Heart left ventricle (tissue), 13 donors: ENCODE measurements around the gene B3GAT1.

Source experiments
- POLR2A ChIP-seq, 2 donors: fragments of 450-650 bp; IDR thresholded peaks; one replicate each; pipeline ENCODE4 v1.6.1; 2017; ENCODE audit warnings: antibody characterized with exemption in 2 of 2, mild to moderate bottlenecking in 2 of 2, moderate library complexity in 2 of 2
- TF ChIP-seq, protein P1 (sequence below), 12 donors: fragments of 200-600 bp; sonication (generic) in 4 of 12; IDR thresholded peaks; one replicate each; pipeline versions ENCODE4 v1.5.0 to v1.8.0; 2018 to 2022; ENCODE audit warnings: antibody characterized with exemption in 12 of 12, mild to moderate bottlenecking in 5 of 12
- donor health status: ischemic (EF 13 %, LVEDD 7.1; RV severe dilation, severe dysfunction).
- donor health status: DM: no; HTN: yes; CAD: no.
- donor health status: DM: no; HTN: no; CAD: no.
- donor health status: ischemic (EF 25% LVEDD 6.9; RV normal size, moderate dysfunction).
- donor health status: ischemic (EF 25% LVEDD 5.7; RV mildly dilated, moderate dysfunction).
- donor health status: ischemic (EF 35%, LVEDD 5.7; RV mildly dilated, moderate dysfunction).
- donor health status: nonischemic (EF 11% LVEDD 7.7; RV severe dilation, severe dysfunction).
- donor health status: DM: yes; HTN: yes; CAD: no.
- donor health status: PGD.
- donor health status: ischemic (EF 29% LVEDD 5.4; RV normal size, mild dysfunction).
- donor health status: nonischemic (EF 23%, LVEDD 6.1; RV moderate dilation, normal function).

DNA sequence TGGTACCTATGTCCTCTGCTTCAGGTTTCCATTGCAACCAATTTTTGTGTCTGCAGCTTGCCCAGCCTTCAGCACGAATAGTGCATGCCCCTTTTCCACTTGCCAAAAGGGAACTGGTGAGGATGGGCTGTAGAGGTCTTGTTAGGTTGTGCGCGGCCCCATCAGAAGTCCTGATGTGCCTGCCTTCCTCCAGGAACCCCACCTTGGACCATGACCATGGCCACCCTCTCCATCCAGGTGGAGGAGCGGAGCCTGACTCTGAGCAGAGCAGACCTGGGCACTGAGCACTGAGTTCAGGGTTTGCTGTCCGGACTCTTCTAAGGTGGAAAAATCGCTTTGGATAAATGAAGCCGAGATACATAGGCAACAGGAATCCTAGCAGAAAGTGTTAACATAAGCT is 73.4 kb downstream of the B3GAT1 start:
- TF ChIP-seq, protein P1, sequence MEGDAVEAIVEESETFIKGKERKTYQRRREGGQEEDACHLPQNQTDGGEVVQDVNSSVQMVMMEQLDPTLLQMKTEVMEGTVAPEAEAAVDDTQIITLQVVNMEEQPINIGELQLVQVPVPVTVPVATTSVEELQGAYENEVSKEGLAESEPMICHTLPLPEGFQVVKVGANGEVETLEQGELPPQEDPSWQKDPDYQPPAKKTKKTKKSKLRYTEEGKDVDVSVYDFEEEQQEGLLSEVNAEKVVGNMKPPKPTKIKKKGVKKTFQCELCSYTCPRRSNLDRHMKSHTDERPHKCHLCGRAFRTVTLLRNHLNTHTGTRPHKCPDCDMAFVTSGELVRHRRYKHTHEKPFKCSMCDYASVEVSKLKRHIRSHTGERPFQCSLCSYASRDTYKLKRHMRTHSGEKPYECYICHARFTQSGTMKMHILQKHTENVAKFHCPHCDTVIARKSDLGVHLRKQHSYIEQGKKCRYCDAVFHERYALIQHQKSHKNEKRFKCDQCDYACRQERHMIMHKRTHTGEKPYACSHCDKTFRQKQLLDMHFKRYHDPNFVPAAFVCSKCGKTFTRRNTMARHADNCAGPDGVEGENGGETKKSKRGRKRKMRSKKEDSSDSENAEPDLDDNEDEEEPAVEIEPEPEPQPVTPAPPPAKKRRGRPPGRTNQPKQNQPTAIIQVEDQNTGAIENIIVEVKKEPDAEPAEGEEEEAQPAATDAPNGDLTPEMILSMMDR (IDR thresholded peaks at IDR 0.05) = no peak
- TF ChIP-seq POLR2A (IDR thresholded peaks at IDR 0.05) = no peak
